Measurements from ENCODE around the gene TBC1D3B. TPM values are rescaled to one million over a fixed set of nuclear protein-coding genes. Genes with fewer than 3 reads are reported as not detected.
"Not testable (repeated sequence)": the region's sequence is repeated elsewhere in the genome, so short reads cannot be mapped to it uniquely, and the experiment has no call there.

The TBC1D3B gene
- total RNA-seq, 3 donors from 2014 or later (not counting 1 experiment from before 2014, with no cell fraction given): 4.3 to 10.7 (median 8.2) TPM

DNA sequence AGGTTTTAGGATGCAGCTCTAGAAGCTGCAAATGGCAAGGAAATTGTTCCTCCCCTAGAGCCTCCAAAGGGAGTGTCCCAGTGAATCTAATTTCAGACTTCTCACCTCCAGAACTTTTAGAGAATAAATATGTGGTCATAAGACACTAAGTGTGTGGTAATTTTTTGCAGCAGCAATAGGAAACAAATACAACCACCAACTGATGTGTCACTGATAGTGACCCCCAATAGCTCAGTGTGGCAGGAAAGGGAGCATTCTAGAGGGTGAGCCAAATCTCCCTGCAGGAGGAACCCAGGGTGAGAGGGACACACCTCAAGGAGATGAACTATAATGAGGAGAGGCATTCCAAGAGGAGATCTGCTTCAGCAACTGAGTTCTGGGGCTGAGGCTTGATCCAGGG, 38.5 kb upstream of the TBC1D3B start:
- H3K4me1 ChIP-seq (ENCODE audit: control insufficient read depth, insufficient read depth, low read length): peaks cover 66% of the 10 kb centered on the region
- H3K36me3 ChIP-seq (ENCODE audit: control insufficient read depth, insufficient read depth, low read length): no peaks in the 10 kb centered on the region
- intact Hi-C loops (cut with micrococcal nuclease): loop anchor here (1.0 to 5.0 kb wide), 3 partner anchors 16 to 323 kb away; no protein-coding TSS in a partner anchor
- H3K27ac ChIP-seq (ENCODE audit: low read length): no peak overlapping the region
- ATAC-seq (peak in 2 of 3 donors; percentile 8 to 14), DNase-seq (no peak)
- TF ChIP-seq, protein P1, sequence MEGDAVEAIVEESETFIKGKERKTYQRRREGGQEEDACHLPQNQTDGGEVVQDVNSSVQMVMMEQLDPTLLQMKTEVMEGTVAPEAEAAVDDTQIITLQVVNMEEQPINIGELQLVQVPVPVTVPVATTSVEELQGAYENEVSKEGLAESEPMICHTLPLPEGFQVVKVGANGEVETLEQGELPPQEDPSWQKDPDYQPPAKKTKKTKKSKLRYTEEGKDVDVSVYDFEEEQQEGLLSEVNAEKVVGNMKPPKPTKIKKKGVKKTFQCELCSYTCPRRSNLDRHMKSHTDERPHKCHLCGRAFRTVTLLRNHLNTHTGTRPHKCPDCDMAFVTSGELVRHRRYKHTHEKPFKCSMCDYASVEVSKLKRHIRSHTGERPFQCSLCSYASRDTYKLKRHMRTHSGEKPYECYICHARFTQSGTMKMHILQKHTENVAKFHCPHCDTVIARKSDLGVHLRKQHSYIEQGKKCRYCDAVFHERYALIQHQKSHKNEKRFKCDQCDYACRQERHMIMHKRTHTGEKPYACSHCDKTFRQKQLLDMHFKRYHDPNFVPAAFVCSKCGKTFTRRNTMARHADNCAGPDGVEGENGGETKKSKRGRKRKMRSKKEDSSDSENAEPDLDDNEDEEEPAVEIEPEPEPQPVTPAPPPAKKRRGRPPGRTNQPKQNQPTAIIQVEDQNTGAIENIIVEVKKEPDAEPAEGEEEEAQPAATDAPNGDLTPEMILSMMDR (IDR thresholded peaks at IDR 0.05): no peak
- Mint-ChIP-seq H3K27me3 (ENCODE audit: low read depth in 2 of 2) (no peaks in the 10 kb centered on the region), H3K4me3 (peak overlapping the region; percentile 68), H3K4me1 (peaks cover 75 to 77% of the 10 kb centered on the region in 2 donors), H3K9me3 (no peaks in the 10 kb centered on the region), H3K27ac (peak overlapping the region; percentile 65 to 87), H3K36me3 (no peaks in the 10 kb centered on the region)
- H3K27me3 ChIP-seq (ENCODE audit: control insufficient read depth, insufficient read depth, low read length): peaks cover 2% of the 10 kb centered on the region
- H3K4me3 ChIP-seq (ENCODE audit: low read length): no peak overlapping the region
- H3K9me3 ChIP-seq (ENCODE audit: control insufficient read depth, insufficient read depth, low read length): peaks cover 10% of the 10 kb centered on the region

DNA sequence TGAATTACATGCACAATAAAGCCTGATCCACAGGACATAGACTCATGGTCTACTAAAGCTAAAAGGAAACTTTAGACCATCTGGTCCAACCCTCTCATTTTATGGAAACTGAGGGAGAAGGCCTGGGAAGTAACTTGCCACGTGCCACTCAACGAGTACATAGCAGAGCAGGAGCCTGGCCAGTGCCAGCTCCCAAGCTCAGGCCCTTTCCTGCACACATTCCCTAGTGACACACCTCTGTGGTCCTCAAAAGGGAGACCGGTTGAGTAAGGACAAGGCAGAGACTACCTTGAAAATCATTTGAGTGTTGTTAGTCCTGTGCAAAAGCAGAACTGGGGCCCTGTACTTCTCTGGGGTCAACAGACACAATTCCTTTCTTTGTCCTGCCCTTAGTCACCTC, 37.3 kb upstream of the TBC1D3B start:
- peaks cover 73% of the 10 kb centered on the region for H3K4me1 ChIP-seq (ENCODE audit: control insufficient read depth, insufficient read depth, low read length)
- 88% methylated on average over 3 of the region's 3 CpGs for WGBS (ENCODE audit: insufficient coverage)
- no peak overlapping the region for H3K4me3 ChIP-seq (ENCODE audit: low read length)
- DNase-seq (no peak), ATAC-seq (no peak)
- no peaks in the 10 kb centered on the region for H3K36me3 Mint-ChIP-seq
- H3K4me3 Mint-ChIP-seq: peak overlapping the region; percentile 78
- H3K9me3 Mint-ChIP-seq: no peaks in the 10 kb centered on the region
- H3K27ac Mint-ChIP-seq: peak overlapping the region; percentile 87 to 91
- TF ChIP-seq, protein P1 (IDR thresholded peaks at IDR 0.05): no peak
- peaks cover 2% of the 10 kb centered on the region for H3K27me3 ChIP-seq (ENCODE audit: control insufficient read depth, insufficient read depth, low read length)
- H3K9me3 ChIP-seq (ENCODE audit: control insufficient read depth, insufficient read depth, low read length): peaks cover 4% of the 10 kb centered on the region
- no peaks in the 10 kb centered on the region for H3K27me3 Mint-ChIP-seq (ENCODE audit: low read depth in 2 of 2)
- intact Hi-C loops (cut with micrococcal nuclease): loop anchor here (5.0 kb wide), 1 partner anchor 321 kb away; no protein-coding TSS in a partner anchor
- no peaks in the 10 kb centered on the region for H3K36me3 ChIP-seq (ENCODE audit: control insufficient read depth, insufficient read depth, low read length)
- H3K27ac ChIP-seq (ENCODE audit: low read length): no peak overlapping the region
- peaks cover 81 to 83% of the 10 kb centered on the region in 2 donors for H3K4me1 Mint-ChIP-seq

DNA sequence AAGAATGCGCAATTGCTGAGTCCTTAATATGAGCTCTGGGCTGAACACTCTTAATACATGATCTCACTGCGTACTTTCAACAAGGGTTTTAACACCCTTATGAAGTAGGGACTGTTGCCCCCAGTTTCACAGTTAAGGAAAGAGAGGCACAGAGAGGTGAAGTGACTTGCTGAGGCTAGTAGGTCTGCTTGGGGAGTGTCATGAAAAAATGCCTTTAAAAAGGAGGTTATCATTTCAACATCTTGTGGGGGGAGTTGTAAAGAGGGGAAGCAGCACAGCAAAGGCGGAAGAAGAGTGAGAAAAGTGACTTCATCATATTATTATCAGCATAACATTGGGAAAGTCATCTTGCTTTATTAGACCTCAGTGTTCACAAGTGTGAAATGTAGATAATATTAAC, 36.5 kb upstream of the TBC1D3B start:
- Mint-ChIP-seq H3K36me3 (no peaks in the 10 kb centered on the region), H3K4me1 (peaks cover 80 to 82% of the 10 kb centered on the region in 2 donors), H3K9me3 (no peaks in the 10 kb centered on the region), H3K27ac (peak overlapping the region; percentile 87 to 91), H3K27me3 (ENCODE audit: low read depth in 2 of 2) (no peaks in the 10 kb centered on the region), H3K4me3 (peak overlapping the region; percentile 78)
- H3K27me3 ChIP-seq (ENCODE audit: control insufficient read depth, insufficient read depth, low read length): peaks cover 2% of the 10 kb centered on the region
- peak; percentile 38 to 53 (median 49) for ATAC-seq
- H3K36me3 ChIP-seq (ENCODE audit: control insufficient read depth, insufficient read depth, low read length): no peaks in the 10 kb centered on the region
- no peak overlapping the region for H3K27ac ChIP-seq (ENCODE audit: low read length)
- DNase-seq: peak in 1 of 2 donors; percentile 48
- no peak overlapping the region for H3K4me3 ChIP-seq (ENCODE audit: low read length)
- peaks cover 73% of the 10 kb centered on the region for H3K4me1 ChIP-seq (ENCODE audit: control insufficient read depth, insufficient read depth, low read length)
- H3K9me3 ChIP-seq (ENCODE audit: control insufficient read depth, insufficient read depth, low read length): no peaks in the 10 kb centered on the region
- intact Hi-C loops (cut with micrococcal nuclease): loop anchor here (5.0 kb wide), 1 partner anchor 321 kb away; no protein-coding TSS in a partner anchor
- TF ChIP-seq, protein P1 (IDR thresholded peaks at IDR 0.05): no peak
- WGBS (ENCODE audit: insufficient coverage): no CpG with 5 or more reads among the region's 3 CpGs

DNA sequence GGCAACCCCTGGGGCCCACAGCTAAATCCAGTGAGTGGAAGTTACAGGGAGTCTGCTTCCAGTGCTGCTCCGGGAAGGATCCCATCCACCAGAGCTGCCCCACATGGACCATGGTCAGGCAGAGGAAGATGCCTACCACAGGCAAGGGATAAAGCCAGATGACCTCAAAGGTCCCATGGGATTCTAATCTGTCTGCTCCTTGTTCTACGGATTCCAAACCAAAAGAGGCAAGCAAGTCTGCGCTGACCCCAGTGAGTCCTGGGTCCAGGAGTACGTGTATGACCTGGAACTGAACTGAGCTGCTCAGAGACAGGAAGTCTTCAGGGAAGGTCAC, 35.8 kb upstream of the TBC1D3B start:
- Mint-ChIP-seq H3K4me1 (peaks cover 78 to 81% of the 10 kb centered on the region in 2 donors), H3K4me3 (peak overlapping the region; percentile 78), H3K9me3 (no peaks in the 10 kb centered on the region), H3K27me3 (ENCODE audit: low read depth in 2 of 2) (no peaks in the 10 kb centered on the region), H3K36me3 (no peaks in the 10 kb centered on the region), H3K27ac (peak overlapping the region; percentile 87 to 91)
- peaks cover 2% of the 10 kb centered on the region for H3K27me3 ChIP-seq (ENCODE audit: control insufficient read depth, insufficient read depth, low read length)
- H3K36me3 ChIP-seq (ENCODE audit: control insufficient read depth, insufficient read depth, low read length): no peaks in the 10 kb centered on the region
- peaks cover 73% of the 10 kb centered on the region for H3K4me1 ChIP-seq (ENCODE audit: control insufficient read depth, insufficient read depth, low read length)
- ATAC-seq (no peak), DNase-seq (no peak)
- no peaks in the 10 kb centered on the region for H3K9me3 ChIP-seq (ENCODE audit: control insufficient read depth, insufficient read depth, low read length)
- no peak overlapping the region for H3K4me3 ChIP-seq (ENCODE audit: low read length)
- intact Hi-C loops (cut with micrococcal nuclease): loop anchor here (5.0 kb wide), 1 partner anchor 320 kb away; no protein-coding TSS in a partner anchor
- TF ChIP-seq, protein P1 (IDR thresholded peaks at IDR 0.05): no peak
- 56% methylated on average over 3 of the region's 4 CpGs for WGBS (ENCODE audit: insufficient coverage)
- H3K27ac ChIP-seq (ENCODE audit: low read length): peak overlapping the region; percentile 45

DNA sequence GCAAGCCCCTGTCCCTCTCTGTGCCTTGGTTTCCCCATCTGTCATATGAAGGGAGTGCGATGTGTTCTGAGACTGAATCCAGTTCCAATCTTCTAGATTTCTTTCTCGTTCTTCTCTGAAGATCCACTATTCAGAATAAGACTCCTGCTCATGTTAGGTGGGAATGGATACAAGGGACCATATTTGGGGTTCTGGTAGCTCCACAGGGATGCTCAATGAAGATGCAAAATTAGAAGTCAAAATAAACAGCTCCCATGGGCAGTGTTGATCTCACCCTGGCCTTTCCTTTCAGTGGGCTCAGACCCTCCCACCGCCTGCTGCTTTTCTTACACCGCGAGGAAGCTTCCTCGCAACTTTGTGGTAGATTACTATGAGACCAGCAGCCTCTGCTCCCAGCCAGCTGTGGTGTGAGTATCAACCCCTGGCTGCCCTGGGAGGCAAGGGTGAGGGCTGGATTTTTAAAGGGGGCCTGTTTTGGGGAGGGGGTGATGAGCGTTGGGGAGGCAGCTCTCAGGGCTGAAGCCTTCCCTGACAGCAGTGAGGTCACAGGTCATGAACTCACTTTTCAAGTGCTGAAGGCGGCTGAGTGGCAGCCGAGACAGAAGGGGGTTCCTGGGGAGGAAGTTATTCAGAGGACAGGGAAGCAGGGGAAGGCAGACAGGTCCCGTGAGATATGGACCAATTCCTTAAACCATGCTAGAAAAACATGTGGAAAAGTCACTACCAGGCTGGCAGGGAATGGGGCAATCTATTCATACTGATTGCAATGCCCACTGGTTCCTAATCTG, 35.2 kb upstream of the TBC1D3B start:
- intact Hi-C loops (cut with micrococcal nuclease): loop anchor here (5.0 kb wide), 1 partner anchor 319 kb away; no protein-coding TSS in a partner anchor
- peaks cover 74% of the 10 kb centered on the region for H3K4me1 ChIP-seq (ENCODE audit: control insufficient read depth, insufficient read depth, low read length)
- H3K27me3 Mint-ChIP-seq (ENCODE audit: low read depth in 2 of 2); H3K36me3 Mint-ChIP-seq; H3K9me3 Mint-ChIP-seq; H3K4me3 ChIP-seq (ENCODE audit: low read length); H3K36me3 ChIP-seq (ENCODE audit: control insufficient read depth, insufficient read depth, low read length); H3K27me3 ChIP-seq (ENCODE audit: control insufficient read depth, insufficient read depth, low read length); H3K9me3 ChIP-seq (ENCODE audit: control insufficient read depth, insufficient read depth, low read length): not testable (repeated sequence)
- DNase-seq (peak in 1 of 2 donors; percentile 50), ATAC-seq (peak in 2 of 3 donors; percentile 32 to 42)
- peak overlapping the region; percentile 87 to 91 for H3K27ac Mint-ChIP-seq
- peak overlapping the region; percentile 45 for H3K27ac ChIP-seq (ENCODE audit: low read length)
- H3K4me3 Mint-ChIP-seq: peak overlapping the region; percentile 78
- whole genome bisulfite sequencing (ENCODE audit: insufficient coverage): 39% methylated on average over 4 of the region's 10 CpGs
- H3K4me1 Mint-ChIP-seq: peaks cover 82% of the 10 kb centered on the region in 2 donors

Data from natural killer cell (primary cell).